ENCODE data around the gene DDX19B.

- no peak for TF ChIP-seq CTCF (IDR thresholded peaks at IDR 0.05)
- TF ChIP-seq POLR2A (IDR thresholded peaks at IDR 0.05): no peak
These were observed 40.0 kb upstream of the DDX19B start for GRCh38 chr16:70258946-70259345.

Measured in stomach (tissue), 4 donors.